Medulla oblongata (tissue), 1 donor: Measurements from ENCODE around the gene ICAM5.

Experiments used
- DNase-seq: peaks from one replicate; pipeline ENCODE4 v3.0.0-alpha.2; 2015; ENCODE audit errors: extremely low spot score

ICAM5 gene

GRCh38 chr19:10339977-10340376, 50.2 kb downstream of the ICAM5 start:
- no peak for DNase-seq

- DNase-seq, result no peak
Observed at GRCh38 chr19:10343495-10343894, 53.7 kb downstream of the ICAM5 start.

- DNase-seq, result no peak
Observed at GRCh38 chr19:10344780-10345179, 55.0 kb downstream of the ICAM5 start.
